ENCODE data around the gene ATPAF1.

ATPAF1 gene

DNA sequence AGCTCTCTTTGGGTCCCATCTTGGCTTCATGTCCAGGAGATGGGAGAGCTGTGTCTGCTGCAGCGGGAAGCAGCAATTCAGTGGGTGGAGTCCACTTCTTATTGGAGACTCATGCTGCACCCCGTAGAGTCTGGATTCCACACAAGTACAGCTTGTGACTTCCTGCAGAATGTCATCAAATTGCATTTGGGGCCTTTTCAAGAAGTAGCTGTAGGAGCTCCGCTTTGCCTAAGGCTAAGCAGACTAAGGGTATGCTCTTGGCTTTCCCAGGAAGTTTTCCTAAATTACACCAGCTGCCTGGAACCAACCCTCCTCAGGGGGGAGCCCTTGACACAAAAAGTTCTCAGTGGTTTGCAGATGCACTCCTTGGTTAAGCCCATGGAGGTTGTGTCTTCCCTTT lies 45.8 kb downstream of the ATPAF1 start:
- no peaks in the 10 kb centered on the region for H3K27me3 ChIP-seq (ENCODE audit: insufficient read depth, low read length, poor library complexity, severe bottlenecking)
- no peaks in the 10 kb centered on the region for H4K20me1 ChIP-seq (ENCODE audit: insufficient read depth, low read length, poor library complexity, severe bottlenecking)
- H3K9me2 ChIP-seq (replicated peaks; ENCODE audit: low read depth, low read length): no peaks in the 10 kb centered on the region
- H2AFZ ChIP-seq (ENCODE audit: low read length): no peak overlapping the region
- H3K9ac ChIP-seq (ENCODE audit: low read depth, low read length, poor library complexity, severe bottlenecking): no peak overlapping the region
- no peaks in the 10 kb centered on the region for H3F3A ChIP-seq (ENCODE audit: low read depth)
- TF ChIP-seq EZH2phosphoT487 (IDR thresholded peaks at IDR 0.05; ENCODE audit: borderline replicate concordance): no peak
- TF ChIP-seq, protein P1, sequence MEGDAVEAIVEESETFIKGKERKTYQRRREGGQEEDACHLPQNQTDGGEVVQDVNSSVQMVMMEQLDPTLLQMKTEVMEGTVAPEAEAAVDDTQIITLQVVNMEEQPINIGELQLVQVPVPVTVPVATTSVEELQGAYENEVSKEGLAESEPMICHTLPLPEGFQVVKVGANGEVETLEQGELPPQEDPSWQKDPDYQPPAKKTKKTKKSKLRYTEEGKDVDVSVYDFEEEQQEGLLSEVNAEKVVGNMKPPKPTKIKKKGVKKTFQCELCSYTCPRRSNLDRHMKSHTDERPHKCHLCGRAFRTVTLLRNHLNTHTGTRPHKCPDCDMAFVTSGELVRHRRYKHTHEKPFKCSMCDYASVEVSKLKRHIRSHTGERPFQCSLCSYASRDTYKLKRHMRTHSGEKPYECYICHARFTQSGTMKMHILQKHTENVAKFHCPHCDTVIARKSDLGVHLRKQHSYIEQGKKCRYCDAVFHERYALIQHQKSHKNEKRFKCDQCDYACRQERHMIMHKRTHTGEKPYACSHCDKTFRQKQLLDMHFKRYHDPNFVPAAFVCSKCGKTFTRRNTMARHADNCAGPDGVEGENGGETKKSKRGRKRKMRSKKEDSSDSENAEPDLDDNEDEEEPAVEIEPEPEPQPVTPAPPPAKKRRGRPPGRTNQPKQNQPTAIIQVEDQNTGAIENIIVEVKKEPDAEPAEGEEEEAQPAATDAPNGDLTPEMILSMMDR (conservative IDR thresholded peaks at IDR 0.05; ENCODE audit: low read length): peak; percentile 82
- H3K36me3 ChIP-seq (ENCODE audit: insufficient read depth, low read length): no peaks in the 10 kb centered on the region
- peaks cover 32% of the 10 kb centered on the region for H3K4me1 ChIP-seq (ENCODE audit: insufficient read depth, low read length, poor library complexity, severe bottlenecking)
- no peak overlapping the region for H3K4me3 ChIP-seq (ENCODE audit: low read length, poor library complexity, severe bottlenecking)
- no peak overlapping the region for H3K4me2 ChIP-seq (ENCODE audit: low read depth, low read length, poor library complexity, severe bottlenecking)
- no peaks in the 10 kb centered on the region for H3K79me2 ChIP-seq (ENCODE audit: insufficient read depth, low read length)
- no peaks in the 10 kb centered on the region for H3K9me3 ChIP-seq (ENCODE audit: insufficient read depth, low read depth, low read length)

DNA sequence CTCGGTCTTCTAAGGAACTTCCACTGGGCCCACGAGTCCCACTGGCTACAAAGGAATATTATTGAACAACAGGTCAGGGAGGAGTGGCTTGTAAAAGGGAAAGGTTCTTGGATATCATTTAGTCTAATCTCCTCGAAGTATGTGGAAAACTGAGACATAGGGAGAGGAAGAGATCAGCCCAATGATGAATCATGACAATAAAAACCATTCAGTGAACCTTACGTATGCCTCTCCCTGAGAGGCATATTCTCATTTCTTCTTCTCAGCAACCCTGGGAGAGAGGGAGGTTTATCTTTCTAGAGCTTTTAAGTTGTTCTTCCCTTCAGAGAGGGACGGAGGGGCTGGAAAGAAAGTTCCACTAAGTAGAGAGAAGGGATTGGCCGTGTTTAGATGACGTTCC lies 46.2 kb downstream of the ATPAF1 start:
- Histone ChIP-seq H3K4me2 (ENCODE audit: low read depth, low read length, poor library complexity, severe bottlenecking) (no peak overlapping the region), H3K79me2 (ENCODE audit: insufficient read depth, low read length) (no peaks in the 10 kb centered on the region), H3K4me1 (ENCODE audit: insufficient read depth, low read length, poor library complexity, severe bottlenecking) (peaks cover 36% of the 10 kb centered on the region), H3K4me3 (ENCODE audit: low read length, poor library complexity, severe bottlenecking) (no peak overlapping the region), H4K20me1 (ENCODE audit: insufficient read depth, low read length, poor library complexity, severe bottlenecking) (no peaks in the 10 kb centered on the region), H3K36me3 (ENCODE audit: insufficient read depth, low read length) (no peaks in the 10 kb centered on the region), H3K9me3 (ENCODE audit: insufficient read depth, low read depth, low read length) (no peaks in the 10 kb centered on the region), H3K9ac (ENCODE audit: low read depth, low read length, poor library complexity, severe bottlenecking) (no peak overlapping the region), H2AFZ (ENCODE audit: low read length) (no peak overlapping the region), H3F3A (ENCODE audit: low read depth) (no peaks in the 10 kb centered on the region), H3K27me3 (ENCODE audit: insufficient read depth, low read length, poor library complexity, severe bottlenecking) (no peaks in the 10 kb centered on the region), H3K9me2 (replicated peaks; ENCODE audit: low read depth, low read length) (no peaks in the 10 kb centered on the region)
- TF ChIP-seq, protein P1 (conservative IDR thresholded peaks at IDR 0.05; ENCODE audit: low read length): no peak
- no peak for TF ChIP-seq EZH2phosphoT487 (IDR thresholded peaks at IDR 0.05; ENCODE audit: borderline replicate concordance)

DNA sequence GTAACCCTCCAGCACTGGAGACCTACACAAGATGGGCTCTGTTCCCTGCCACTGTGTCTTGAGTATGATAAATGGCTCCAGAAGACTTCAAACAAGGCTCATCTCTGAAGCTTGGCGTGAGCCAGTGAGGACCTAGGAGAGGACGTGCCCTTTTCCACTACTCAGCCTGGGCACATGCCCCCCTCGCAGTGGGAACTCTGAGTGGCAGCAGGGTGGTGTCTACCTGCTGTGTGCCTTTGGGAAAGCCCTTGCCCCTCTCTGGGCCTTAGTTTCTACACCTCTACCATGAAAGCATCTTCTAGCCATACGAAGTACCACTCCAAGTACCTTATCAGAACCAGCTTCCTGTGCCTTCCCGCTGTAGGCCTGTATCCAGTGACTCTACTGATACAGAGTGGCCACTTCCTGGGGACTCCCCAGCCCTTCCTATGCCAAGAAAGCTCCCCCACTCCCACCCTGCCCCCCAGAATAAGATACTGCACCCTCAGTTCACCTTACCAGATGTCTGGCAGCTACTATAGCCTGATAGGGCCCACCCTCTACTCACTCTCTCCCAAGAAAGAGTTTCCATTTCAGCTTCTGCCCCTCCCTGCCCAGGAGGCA lies 48.4 kb downstream of the ATPAF1 start:
- H3K4me3 ChIP-seq (ENCODE audit: low read length, poor library complexity, severe bottlenecking): no peak overlapping the region
- H3K9me2 ChIP-seq (replicated peaks; ENCODE audit: low read depth, low read length): no peaks in the 10 kb centered on the region
- H4K20me1 ChIP-seq (ENCODE audit: insufficient read depth, low read length, poor library complexity, severe bottlenecking): no peaks in the 10 kb centered on the region
- H3K9me3 ChIP-seq (ENCODE audit: insufficient read depth, low read depth, low read length): no peaks in the 10 kb centered on the region
- TF ChIP-seq, protein P1 (conservative IDR thresholded peaks at IDR 0.05; ENCODE audit: low read length): no peak
- no peak for TF ChIP-seq EZH2phosphoT487 (IDR thresholded peaks at IDR 0.05; ENCODE audit: borderline replicate concordance)
- no peaks in the 10 kb centered on the region for H3K36me3 ChIP-seq (ENCODE audit: insufficient read depth, low read length)
- no peak overlapping the region for H3K4me2 ChIP-seq (ENCODE audit: low read depth, low read length, poor library complexity, severe bottlenecking)
- H2AFZ ChIP-seq (ENCODE audit: low read length): no peak overlapping the region
- no peak overlapping the region for H3K9ac ChIP-seq (ENCODE audit: low read depth, low read length, poor library complexity, severe bottlenecking)
- peaks cover 12% of the 10 kb centered on the region; the same call in 1 of the 2 replicates for H3K79me2 ChIP-seq (ENCODE audit: insufficient read depth, low read length)
- no peaks in the 10 kb centered on the region for H3K27me3 ChIP-seq (ENCODE audit: insufficient read depth, low read length, poor library complexity, severe bottlenecking)
- no peaks in the 10 kb centered on the region for H3F3A ChIP-seq (ENCODE audit: low read depth)
- peaks cover 53% of the 10 kb centered on the region for H3K4me1 ChIP-seq (ENCODE audit: insufficient read depth, low read length, poor library complexity, severe bottlenecking)
